ENCODE measurements around the gene WFDC10A.
"Not testable (repeated sequence)": the region's sequence is repeated elsewhere in the genome, so short reads cannot be mapped to it uniquely, and the experiment has no call there.

DNA sequence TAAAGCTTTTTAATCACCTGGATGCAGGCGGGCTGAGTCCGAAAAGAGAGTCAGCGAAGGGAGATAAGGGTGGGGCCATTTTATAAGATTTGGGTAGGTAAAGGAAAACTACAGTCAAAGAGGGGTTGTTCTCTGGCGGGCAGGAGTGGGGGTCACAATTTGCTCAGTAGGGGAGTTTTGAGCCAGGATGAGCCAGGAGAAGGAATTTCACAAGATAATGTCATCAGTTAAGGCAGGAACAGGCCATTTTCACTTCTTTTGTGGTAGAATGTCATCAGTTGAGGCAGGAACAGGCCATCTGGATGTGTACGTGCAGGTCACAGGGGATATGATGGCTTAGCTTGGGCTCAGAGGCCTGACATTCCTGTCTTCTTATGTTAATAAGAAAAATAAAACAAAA lies 45.2 kb upstream of the WFDC10A start:
- not testable (repeated sequence) for TF ChIP-seq EZH2 (IDR thresholded peaks at IDR 0.05); POLR2AphosphoS5 (IDR thresholded peaks at IDR 0.05; ENCODE audit: borderline replicate concordance, low read depth, low read length); FOXP2 (optimal IDR thresholded peaks at IDR 0.05; ENCODE audit: control extremely low read depth, extremely low read length, insufficient read depth)
